Subcutaneous abdominal adipose tissue (tissue), 5 donors: ENCODE measurements around the gene JMY.
"Not testable (repeated sequence)": the region's sequence is repeated elsewhere in the genome, so short reads cannot be mapped to it uniquely, and the experiment has no call there.

ENCODE experiments used
- H3K27ac ChIP-seq: one replicate; pipeline ENCODE4 v1.7.0; 2013; ENCODE audit warnings: low read depth, mild to moderate bottlenecking, inconsistent platforms, low read length, moderate library complexity
- H3K27me3 ChIP-seq, 5 donors: one replicate each; pipeline ENCODE4 v1.7.0; 2013; ENCODE audit warnings: low read length in 5 of 5, inconsistent platforms in 1 of 5; ENCODE audit not compliant: control insufficient read depth in 5 of 5, insufficient read depth in 4 of 5
- H3K36me3 ChIP-seq, 5 donors: one replicate each; pipeline ENCODE4 v1.7.0; 2013; ENCODE audit warnings: low read length in 5 of 5; ENCODE audit not compliant: control insufficient read depth in 5 of 5, insufficient read depth in 5 of 5
- H3K4me1 ChIP-seq, 5 donors: one replicate each; pipeline ENCODE4 v1.7.0; 2013; ENCODE audit warnings: low read length in 5 of 5, mild to moderate bottlenecking in 3 of 5, moderate library complexity in 1 of 5; ENCODE audit not compliant: control insufficient read depth in 5 of 5, insufficient read depth in 5 of 5
- H3K4me3 ChIP-seq, 5 donors: one replicate each; pipeline ENCODE4 v1.7.0; 2013; ENCODE audit warnings: low read length in 5 of 5, low read depth in 1 of 5
- H3K9ac ChIP-seq, 5 donors: one replicate each; pipeline ENCODE4 v1.7.0; 2013; ENCODE audit warnings: low read length in 5 of 5, mild to moderate bottlenecking in 4 of 5, moderate library complexity in 3 of 5
- H3K9me3 ChIP-seq, 5 donors: one replicate each; pipeline ENCODE4 v1.7.0; 2013; ENCODE audit warnings: low read length in 5 of 5; ENCODE audit not compliant: control insufficient read depth in 5 of 5
- donor health status: healthy.
- donor health status: healthy.
- donor health status: healthy.
- donor health status: healthy.
- donor health status: healthy.

The JMY gene

DNA sequence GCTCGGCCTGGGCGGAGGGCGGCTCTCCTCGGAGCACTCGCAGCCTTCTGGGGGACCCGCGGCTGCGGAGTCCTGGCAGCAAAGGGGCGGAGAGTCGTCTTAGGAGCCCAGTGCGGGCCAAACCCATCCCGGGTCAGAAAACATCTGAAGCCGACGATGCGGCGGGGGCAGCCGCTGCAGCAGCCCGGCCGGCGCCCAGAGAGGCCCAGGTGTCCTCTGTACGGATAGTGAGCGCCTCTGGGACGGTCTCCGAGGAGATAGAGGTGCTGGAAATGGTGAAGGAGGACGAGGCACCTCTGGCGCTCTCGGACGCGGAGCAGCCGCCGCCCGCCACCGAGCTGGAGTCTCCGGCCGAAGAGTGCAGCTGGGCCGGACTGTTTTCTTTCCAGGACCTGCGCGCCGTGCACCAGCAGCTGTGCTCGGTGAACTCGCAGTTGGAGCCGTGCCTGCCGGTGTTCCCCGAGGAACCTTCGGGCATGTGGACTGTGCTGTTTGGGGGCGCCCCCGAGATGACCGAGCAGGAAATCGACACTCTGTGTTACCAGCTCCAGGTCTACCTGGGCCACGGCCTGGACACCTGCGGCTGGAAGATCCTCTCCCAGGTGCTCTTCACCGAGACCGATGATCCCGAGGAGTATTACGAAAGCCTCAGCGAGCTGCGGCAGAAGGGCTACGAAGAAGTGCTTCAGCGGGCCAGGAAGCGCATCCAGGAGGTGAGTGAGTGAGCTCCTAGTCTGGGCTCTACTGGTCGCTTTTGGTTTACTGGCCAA is 1.2 kb downstream of the JMY start:
- Histone ChIP-seq H3K4me3 (peak overlapping the region; percentile 65 to 96 (median 79)), H3K4me1 (peaks cover 0 to 34% (median 30%) of the 10 kb centered on the region in 5 donors), H3K9ac (peak overlapping the region; percentile 38 to 78 (median 71)), H3K36me3 (no peaks in the 10 kb centered on the region), H3K27ac (peak overlapping the region; percentile 72), H3K9me3 (no peaks in the 10 kb centered on the region), H3K27me3 (no peaks in the 10 kb centered on the region)

- Histone ChIP-seq H3K9me3 (no peaks in the 10 kb centered on the region), H3K4me1 (peaks cover 0 to 34% (median 30%) of the 10 kb centered on the region in 5 donors), H3K9ac (peak overlapping the region; percentile 33 to 78 (median 71)), H3K4me3 (peak overlapping the region; percentile 65 to 96 (median 79)), H3K36me3 (no peaks in the 10 kb centered on the region), H3K27me3 (no peaks in the 10 kb centered on the region), H3K27ac (no peak overlapping the region)
Observed at GRCh38 chr5:79237740-79238560, 2.0 kb downstream of the JMY start.

GRCh38 chr5:79240561-79240960 is 4.6 kb downstream of the JMY start:
- peaks cover 0 to 30% (median 26%) of the 10 kb centered on the region in 5 donors for H3K4me1 ChIP-seq
- H3K27ac ChIP-seq = no peak overlapping the region
- no peaks in the 10 kb centered on the region for H3K36me3 ChIP-seq
- no peaks in the 10 kb centered on the region for H3K27me3 ChIP-seq
- H3K4me3 ChIP-seq = no peak overlapping the region
- no peak overlapping the region for H3K9ac ChIP-seq
- H3K9me3 ChIP-seq = no peaks in the 10 kb centered on the region

- Histone ChIP-seq H3K27me3 (no peaks in the 10 kb centered on the region), H3K27ac (no peak overlapping the region), H3K4me3 (no peak overlapping the region), H3K36me3 (no peaks in the 10 kb centered on the region), H3K9me3 (no peaks in the 10 kb centered on the region), H3K9ac (no peak overlapping the region), H3K4me1 (peaks cover 0 to 30% (median 26%) of the 10 kb centered on the region in 5 donors)
Observed at GRCh38 chr5:79241535-79241979, 5.6 kb downstream of the JMY start.

DNA sequence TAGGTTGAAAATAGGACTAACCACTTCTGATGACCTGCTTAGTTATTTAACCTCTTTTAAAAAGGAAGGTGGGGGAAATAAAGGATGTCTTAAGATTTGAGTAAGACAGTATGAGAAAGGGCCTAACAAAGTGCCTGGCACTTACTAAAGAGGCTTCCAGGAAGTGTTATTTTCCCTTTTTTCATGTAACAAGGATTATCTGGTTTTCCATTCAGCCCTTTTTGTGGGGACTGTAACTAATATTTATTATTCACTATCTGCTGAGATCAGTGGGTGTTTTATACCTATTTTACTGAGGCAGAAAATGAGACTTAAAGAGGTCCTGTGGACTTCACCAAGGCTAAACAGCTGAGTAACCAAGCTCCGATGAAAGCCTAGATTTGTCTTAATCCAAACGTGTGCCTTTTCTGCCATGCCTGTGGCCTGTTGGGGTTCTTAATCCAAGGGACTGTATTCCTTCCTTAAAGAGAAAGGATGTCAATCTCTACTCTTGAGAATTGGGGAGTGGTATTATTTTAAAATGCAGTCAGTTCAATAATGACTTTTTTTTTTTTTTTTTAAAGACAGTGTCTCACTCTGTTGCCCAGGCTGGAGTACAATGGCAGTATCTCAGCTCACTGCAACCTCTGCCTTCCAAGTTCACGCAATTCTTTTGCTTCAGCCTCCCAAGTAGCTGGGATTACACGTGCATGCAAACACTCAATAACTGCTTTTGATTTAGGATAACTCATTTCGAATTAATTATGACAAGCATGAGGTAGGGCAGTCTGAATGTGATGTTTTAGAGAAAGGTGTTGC is 6.5 kb downstream of the JMY start:
- Histone ChIP-seq H3K27me3 (no peaks in the 10 kb centered on the region), H3K36me3 (no peaks in the 10 kb centered on the region), H3K9me3 (no peaks in the 10 kb centered on the region), H3K4me3 (no peak overlapping the region), H3K27ac (no peak overlapping the region), H3K9ac (no peak overlapping the region), H3K4me1 (peaks cover 0 to 24% (median 20%) of the 10 kb centered on the region in 5 donors)

- H3K4me1 ChIP-seq = peaks cover 0 to 16% (median 12%) of the 10 kb centered on the region in 5 donors
- no peaks in the 10 kb centered on the region for H3K27me3 ChIP-seq
- no peak overlapping the region for H3K4me3 ChIP-seq
Observed at GRCh38 chr5:79243224-79243623, 7.3 kb downstream of the JMY start.

GRCh38 chr5:79254067-79254466 is 18.1 kb downstream of the JMY start:
- not testable (repeated sequence) for H3K36me3 ChIP-seq, H3K9ac ChIP-seq, H3K9me3 ChIP-seq, H3K4me1 ChIP-seq, H3K27me3 ChIP-seq, H3K4me3 ChIP-seq, H3K27ac ChIP-seq

More at GRCh38 chr5:79243224-79243623, 7.3 kb downstream of the JMY start:
- Histone ChIP-seq H3K9ac (no peak overlapping the region), H3K9me3 (no peaks in the 10 kb centered on the region), H3K27ac (no peak overlapping the region), H3K36me3 (no peaks in the 10 kb centered on the region)

- H3K4me1 ChIP-seq = no peaks in the 10 kb centered on the region
- H3K9ac ChIP-seq = no peak overlapping the region
- H3K27me3 ChIP-seq = no peaks in the 10 kb centered on the region
- no peaks in the 10 kb centered on the region for H3K9me3 ChIP-seq
- H3K36me3 ChIP-seq = peaks cover 0 to 2% (median 0%) of the 10 kb centered on the region in 5 donors
- H3K27ac ChIP-seq = no peak overlapping the region
- no peak overlapping the region for H3K4me3 ChIP-seq
Observed at GRCh38 chr5:79255786-79256557, 20.0 kb downstream of the JMY start.

- no peaks in the 10 kb centered on the region for H3K9me3 ChIP-seq
- no peaks in the 10 kb centered on the region for H3K4me1 ChIP-seq
- no peaks in the 10 kb centered on the region for H3K27me3 ChIP-seq
- H3K4me3 ChIP-seq = no peak overlapping the region
- H3K36me3 ChIP-seq = peaks cover 0 to 2% (median 0%) of the 10 kb centered on the region in 5 donors
- no peak overlapping the region for H3K27ac ChIP-seq
- no peak overlapping the region for H3K9ac ChIP-seq
Observed at GRCh38 chr5:79256563-79256962, 20.6 kb downstream of the JMY start.
